Cardiac muscle cell (in vitro differentiated cells and primary cell): ENCODE results near the gene TMEM150C. TPM values are rescaled to one million over a fixed set of nuclear protein-coding genes. Genes with fewer than 3 reads are reported as not detected.

ENCODE experiments used
- DNase-seq, 2 donors: peaks; one replicate each; pipeline versions ENCODE4 v3.0.0 to v3.0.0-alpha.2; 2010 to 2017; ENCODE audit warnings: low read depth in 1 of 2, low spot score in 1 of 2
- H3K27ac ChIP-seq: fragments of 200-600 bp; sonication (generic); 2 replicates; pipeline ENCODE4 v1.5.1; 2016
- H3K27me3 ChIP-seq: fragments of 200-600 bp; sonication (generic); 2 replicates; pipeline ENCODE4 v1.6.0; 2016; ENCODE audit warnings: control low read depth
- H3K36me3 ChIP-seq: fragments of 200-600 bp; sonication (generic); 2 replicates; pipeline ENCODE4 v1.5.1; 2016; ENCODE audit warnings: control low read depth
- H3K4me1 ChIP-seq: fragments of 200-600 bp; sonication (generic); 2 replicates; pipeline ENCODE4 v1.8.1; 2017; ENCODE audit warnings: low read depth, mild to moderate bottlenecking, mixed run types
- H3K4me3 ChIP-seq: fragments of 200-600 bp; sonication (generic); 2 replicates; pipeline ENCODE4 v1.5.1; 2016; ENCODE audit warnings: mild to moderate bottlenecking
- H3K9me3 ChIP-seq: fragments of 200-600 bp; sonication (generic); 2 replicates; pipeline ENCODE4 v1.5.1; 2017; ENCODE audit warnings: low read depth, mild to moderate bottlenecking, control low read depth
- polyA plus RNA-seq: library from polyadenylated mRNA; unstranded; fragments of >200 nt; fragmentation: Nextera tagmentation; extraction: Ambion mirVana; gene quantifications from 2 replicates; pipeline ENCODE4 v1.2.1, GENCODE V29; 2016
- total RNA-seq: library from RNA; depleted of rRNA; stranded (reverse); fragments of >200 nt; gene quantifications from 2 replicates; pipeline ENCODE4 v1.2.3, GENCODE V29; 2016
- TF ChIP-seq, protein P1 (sequence below): IDR thresholded peaks from 2 replicates; pipeline ENCODE4 v1.5.1; 2012; ENCODE audit warnings: low read depth, mild to moderate bottlenecking, low read length

TMEM150C gene
- total and polyA plus RNA-seq, 2 experiments from 2014 or later, result 5.1 to 5.3 TPM

DNA sequence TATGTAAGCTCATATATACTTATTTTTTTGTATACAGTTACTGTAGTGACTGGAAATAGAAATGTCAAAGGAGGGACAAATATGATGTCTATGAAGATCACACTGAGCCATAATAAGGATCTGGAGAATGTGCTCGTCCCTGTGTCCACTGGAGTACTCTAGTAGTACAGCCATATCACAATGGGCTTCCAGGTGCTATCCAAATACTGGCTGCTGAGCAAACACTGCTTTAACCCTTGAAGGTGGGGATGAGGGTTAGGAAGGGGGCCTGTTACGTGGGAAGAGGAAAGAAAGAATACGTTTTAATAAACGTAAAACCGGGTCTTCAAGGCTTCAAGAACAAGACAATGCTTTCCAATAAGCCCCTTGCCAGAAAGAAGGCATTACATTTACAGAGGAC, 29.8 kb upstream of the TMEM150C start:
- DNase-seq, result no peak
- H3K9me3 ChIP-seq, result no peaks in the 10 kb centered on the region
- no peaks in the 10 kb centered on the region for H3K4me1 ChIP-seq

DNA sequence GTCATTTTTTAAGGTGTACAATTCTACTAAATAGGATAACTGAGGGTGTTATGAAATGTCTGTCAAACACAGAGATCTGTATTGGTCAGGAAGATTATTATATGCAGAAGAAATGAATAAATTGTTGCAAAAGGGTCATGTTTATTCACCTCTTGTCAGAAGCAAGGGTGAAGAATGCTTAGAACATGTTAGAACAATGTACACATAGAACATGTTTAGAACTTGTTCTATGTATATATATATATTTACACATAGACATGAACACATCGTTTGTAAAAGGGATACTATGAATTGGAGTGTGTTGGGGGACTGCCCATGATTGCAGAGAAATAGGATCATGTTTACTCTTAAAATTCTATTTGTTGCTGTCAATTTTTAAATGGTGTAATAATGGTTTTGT, 28.0 kb upstream of the TMEM150C start:
- DNase-seq, result no peak
- no peak overlapping the region for H3K4me3 ChIP-seq
- H3K9me3 ChIP-seq, result no peaks in the 10 kb centered on the region
- no peaks in the 10 kb centered on the region for H3K36me3 ChIP-seq
- H3K27ac ChIP-seq, result no peak overlapping the region
- no peaks in the 10 kb centered on the region for H3K27me3 ChIP-seq
- TF ChIP-seq, protein P1, sequence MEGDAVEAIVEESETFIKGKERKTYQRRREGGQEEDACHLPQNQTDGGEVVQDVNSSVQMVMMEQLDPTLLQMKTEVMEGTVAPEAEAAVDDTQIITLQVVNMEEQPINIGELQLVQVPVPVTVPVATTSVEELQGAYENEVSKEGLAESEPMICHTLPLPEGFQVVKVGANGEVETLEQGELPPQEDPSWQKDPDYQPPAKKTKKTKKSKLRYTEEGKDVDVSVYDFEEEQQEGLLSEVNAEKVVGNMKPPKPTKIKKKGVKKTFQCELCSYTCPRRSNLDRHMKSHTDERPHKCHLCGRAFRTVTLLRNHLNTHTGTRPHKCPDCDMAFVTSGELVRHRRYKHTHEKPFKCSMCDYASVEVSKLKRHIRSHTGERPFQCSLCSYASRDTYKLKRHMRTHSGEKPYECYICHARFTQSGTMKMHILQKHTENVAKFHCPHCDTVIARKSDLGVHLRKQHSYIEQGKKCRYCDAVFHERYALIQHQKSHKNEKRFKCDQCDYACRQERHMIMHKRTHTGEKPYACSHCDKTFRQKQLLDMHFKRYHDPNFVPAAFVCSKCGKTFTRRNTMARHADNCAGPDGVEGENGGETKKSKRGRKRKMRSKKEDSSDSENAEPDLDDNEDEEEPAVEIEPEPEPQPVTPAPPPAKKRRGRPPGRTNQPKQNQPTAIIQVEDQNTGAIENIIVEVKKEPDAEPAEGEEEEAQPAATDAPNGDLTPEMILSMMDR, result no peak
- H3K4me1 ChIP-seq, result peaks cover 15% of the 10 kb centered on the region

More for the DNA sequence above, 29.8 kb upstream of the TMEM150C start:
- TF ChIP-seq, protein P1, result no peak
- no peaks in the 10 kb centered on the region for H3K36me3 ChIP-seq
- no peak overlapping the region for H3K27ac ChIP-seq
- no peaks in the 10 kb centered on the region for H3K27me3 ChIP-seq
- no peak overlapping the region for H3K4me3 ChIP-seq

DNA sequence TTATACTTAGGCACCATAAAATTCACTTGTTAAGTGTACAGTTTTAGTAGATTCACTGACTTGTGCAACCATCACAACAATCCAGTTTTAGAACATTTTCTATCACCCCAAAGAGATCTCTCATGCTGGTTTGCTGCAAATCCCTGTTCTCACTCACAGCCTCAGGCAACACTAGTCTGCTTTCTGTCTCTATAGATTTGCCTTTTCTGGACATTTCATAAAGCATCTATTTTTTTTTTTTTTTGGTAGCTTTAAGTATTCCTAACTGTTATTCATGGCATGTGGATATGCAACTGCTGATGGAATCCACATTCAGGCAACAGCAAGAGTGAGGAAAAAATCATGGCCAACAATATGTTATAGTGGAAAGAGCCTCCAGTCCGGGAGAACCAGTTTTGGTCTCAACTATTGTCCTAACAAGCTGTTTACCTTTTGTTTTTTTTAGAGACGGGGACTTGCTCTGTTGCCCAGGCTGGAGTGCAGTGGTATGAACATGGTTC, 27.0 kb upstream of the TMEM150C start:
- Histone ChIP-seq H3K9me3 (no peaks in the 10 kb centered on the region), H3K4me3 (no peak overlapping the region), H3K27me3 (no peaks in the 10 kb centered on the region), H3K4me1 (peaks cover 21% of the 10 kb centered on the region), H3K36me3 (no peaks in the 10 kb centered on the region), H3K27ac (no peak overlapping the region)
- DNase-seq, result no peak
- TF ChIP-seq, protein P1, result no peak

DNA sequence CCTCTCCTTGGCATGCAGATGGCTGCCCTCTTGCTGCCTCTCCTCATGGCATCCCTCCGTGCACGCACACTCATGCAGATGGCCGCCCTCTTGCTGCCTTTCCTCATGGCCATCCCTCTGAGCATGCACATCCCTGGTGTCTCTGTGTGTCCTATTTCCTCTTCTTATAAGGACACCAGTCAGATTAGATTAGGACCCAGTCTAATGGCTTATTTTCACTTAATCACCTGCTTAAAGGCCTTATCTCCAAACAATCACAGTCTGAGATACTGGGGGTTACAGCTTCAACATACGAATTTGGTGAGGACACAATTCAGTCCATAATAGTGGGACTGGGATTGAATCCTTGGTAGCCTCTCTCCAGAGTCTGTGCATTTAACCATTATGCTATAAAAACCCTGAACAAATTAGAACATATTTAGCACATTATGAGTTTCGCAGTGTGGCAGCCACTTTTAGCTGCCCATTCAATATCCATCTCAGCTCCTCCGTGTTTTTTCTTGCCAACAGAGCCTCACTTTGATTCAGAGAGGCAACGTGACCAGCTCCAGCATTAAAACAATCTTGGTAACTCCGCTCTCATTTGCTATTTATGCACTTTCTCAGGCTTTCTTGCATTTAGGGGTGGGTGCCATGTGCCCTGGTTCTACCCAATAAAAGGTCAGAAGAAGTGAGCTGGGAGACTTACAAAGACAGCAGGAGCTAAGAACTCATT, 26.2 kb upstream of the TMEM150C start:
- no peaks in the 10 kb centered on the region for H3K9me3 ChIP-seq
- no peaks in the 10 kb centered on the region for H3K27me3 ChIP-seq
- no peak overlapping the region for H3K4me3 ChIP-seq
- no peak overlapping the region for H3K27ac ChIP-seq
- no peaks in the 10 kb centered on the region for H3K36me3 ChIP-seq
- no peak for DNase-seq
- TF ChIP-seq, protein P1, result no peak
- H3K4me1 ChIP-seq, result peaks cover 21% of the 10 kb centered on the region

DNA sequence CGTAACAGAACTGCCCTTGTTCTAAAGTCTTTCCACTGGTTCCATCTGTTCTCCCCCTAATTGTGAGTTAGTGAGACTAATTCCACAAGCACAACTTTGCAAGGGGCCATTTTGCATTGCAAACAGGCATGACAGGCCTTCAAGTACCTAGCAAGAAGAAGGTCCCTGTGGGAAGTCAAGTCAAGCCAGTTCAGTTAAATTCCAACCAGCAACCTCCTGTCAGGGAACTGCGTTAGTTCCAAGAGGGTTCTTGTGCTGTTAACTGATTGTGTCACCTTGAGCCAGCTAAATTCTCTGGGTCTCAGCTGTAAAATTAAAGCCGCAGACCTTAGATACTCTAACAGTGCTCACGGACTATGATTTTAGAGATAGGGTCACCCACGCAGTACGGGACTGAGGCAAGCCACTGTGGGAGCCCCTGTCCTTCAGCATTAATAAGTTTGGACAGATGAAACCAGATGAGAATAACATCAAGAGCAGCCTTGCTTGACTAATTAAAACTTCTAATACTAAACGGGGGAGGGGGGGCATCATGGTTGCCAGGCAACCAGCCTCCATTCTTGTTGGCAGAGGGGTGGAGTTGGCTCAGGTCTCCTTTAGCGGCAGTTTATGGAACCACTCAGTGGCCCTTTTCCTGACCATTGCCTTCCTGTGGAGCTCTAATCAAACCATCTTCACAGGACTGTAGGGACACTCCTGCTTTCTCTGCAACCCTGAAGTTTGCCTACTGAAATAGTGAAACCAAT, 24.1 kb upstream of the TMEM150C start:
- peak in 1 of 2 donors; percentile 28 for DNase-seq
- H3K36me3 ChIP-seq, result no peaks in the 10 kb centered on the region
- TF ChIP-seq, protein P1, result no peak
- H3K27ac ChIP-seq, result peak overlapping the region; percentile 3
- no peak overlapping the region for H3K4me3 ChIP-seq
- H3K9me3 ChIP-seq, result no peaks in the 10 kb centered on the region
- H3K4me1 ChIP-seq, result peaks cover 21% of the 10 kb centered on the region
- H3K27me3 ChIP-seq, result no peaks in the 10 kb centered on the region
